ENCODE data around the gene MYO1G.

DNA sequence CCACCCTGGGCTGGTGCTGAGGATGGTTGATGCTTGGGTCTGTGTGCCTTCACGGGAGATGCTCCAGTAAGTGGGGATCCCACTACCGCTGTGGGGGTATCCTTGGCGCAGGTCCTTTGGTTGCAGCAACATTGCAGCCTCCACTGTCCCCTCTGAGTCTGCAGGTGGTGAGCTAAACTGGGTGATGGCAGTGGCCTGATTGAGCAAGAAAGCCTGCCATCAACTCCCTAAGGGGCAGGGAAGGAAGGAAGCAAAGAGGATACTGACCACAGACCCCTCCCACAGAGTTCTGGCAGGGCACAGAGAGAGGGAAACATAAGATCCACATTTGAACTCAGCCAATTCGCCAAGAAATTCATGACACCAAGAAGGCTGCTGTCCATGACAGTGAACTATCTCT lies 43.2 kb downstream of the MYO1G start:
- TF ChIP-seq EZH2phosphoT487 (IDR thresholded peaks at IDR 0.05; ENCODE audit: low read depth, severe bottlenecking, unreplicated experiment), result no peak
- TF ChIP-seq, protein P1, sequence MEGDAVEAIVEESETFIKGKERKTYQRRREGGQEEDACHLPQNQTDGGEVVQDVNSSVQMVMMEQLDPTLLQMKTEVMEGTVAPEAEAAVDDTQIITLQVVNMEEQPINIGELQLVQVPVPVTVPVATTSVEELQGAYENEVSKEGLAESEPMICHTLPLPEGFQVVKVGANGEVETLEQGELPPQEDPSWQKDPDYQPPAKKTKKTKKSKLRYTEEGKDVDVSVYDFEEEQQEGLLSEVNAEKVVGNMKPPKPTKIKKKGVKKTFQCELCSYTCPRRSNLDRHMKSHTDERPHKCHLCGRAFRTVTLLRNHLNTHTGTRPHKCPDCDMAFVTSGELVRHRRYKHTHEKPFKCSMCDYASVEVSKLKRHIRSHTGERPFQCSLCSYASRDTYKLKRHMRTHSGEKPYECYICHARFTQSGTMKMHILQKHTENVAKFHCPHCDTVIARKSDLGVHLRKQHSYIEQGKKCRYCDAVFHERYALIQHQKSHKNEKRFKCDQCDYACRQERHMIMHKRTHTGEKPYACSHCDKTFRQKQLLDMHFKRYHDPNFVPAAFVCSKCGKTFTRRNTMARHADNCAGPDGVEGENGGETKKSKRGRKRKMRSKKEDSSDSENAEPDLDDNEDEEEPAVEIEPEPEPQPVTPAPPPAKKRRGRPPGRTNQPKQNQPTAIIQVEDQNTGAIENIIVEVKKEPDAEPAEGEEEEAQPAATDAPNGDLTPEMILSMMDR (IDR thresholded peaks at IDR 0.05; ENCODE audit: poor library complexity), result no peak
- no peak for TF ChIP-seq EZH2 (IDR thresholded peaks at IDR 0.05; ENCODE audit: borderline replicate concordance)

Data from hepatocyte (in vitro differentiated cells).